ENCODE measurements around the gene ADAMTS8. TPM values are rescaled to one million over a fixed set of nuclear protein-coding genes. Genes with fewer than 3 reads are reported as not detected.
A peak's percentile ranks its signal among the peaks of the same experiment; 100 is the strongest.

ADAMTS8 gene
- total and polyA plus RNA-seq, 9 of the 15 experiments (the other 6 are each of a cell fraction or from before 2014, with no cell fraction given), result not detected

DNA sequence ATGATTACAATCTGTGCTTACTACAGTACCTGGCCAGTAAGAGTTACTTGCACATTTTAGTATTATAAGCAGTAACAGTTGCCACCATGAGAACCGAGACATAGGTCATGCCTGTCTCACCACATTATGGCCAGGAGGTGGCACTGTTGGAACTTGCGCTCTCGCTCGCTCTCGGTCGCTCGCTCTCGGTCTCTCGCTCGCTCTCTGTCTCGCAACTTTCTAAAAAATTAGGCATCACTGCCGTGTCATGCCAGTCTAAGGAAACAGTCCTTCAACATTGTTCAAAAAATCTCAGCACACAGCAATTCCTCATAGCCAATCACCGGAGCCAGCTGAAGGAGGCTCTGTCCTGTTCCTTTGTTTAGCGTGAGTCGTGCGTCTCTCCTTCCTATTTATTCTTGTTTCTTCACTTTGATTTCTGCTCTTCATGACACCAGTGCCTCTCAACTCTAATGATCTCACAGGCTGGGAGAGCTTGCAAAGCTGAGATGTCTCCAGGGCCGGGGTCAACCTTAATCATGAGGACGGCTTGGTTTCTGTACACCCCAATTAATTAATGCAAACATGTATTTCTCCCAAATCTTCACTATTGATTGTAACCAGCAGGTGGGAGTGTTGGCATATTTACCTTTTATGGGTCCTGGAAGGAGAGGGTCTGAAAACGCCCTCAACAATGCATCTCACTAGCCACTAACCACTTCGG is 6.3 kb upstream of the ADAMTS8 start (continued):
- TF ChIP-seq, protein P1, sequence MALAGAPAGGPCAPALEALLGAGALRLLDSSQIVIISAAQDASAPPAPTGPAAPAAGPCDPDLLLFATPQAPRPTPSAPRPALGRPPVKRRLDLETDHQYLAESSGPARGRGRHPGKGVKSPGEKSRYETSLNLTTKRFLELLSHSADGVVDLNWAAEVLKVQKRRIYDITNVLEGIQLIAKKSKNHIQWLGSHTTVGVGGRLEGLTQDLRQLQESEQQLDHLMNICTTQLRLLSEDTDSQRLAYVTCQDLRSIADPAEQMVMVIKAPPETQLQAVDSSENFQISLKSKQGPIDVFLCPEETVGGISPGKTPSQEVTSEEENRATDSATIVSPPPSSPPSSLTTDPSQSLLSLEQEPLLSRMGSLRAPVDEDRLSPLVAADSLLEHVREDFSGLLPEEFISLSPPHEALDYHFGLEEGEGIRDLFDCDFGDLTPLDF (CRISPR knock-in tag; IDR thresholded peaks at IDR 0.05), result no peak
- TF ChIP-seq GTF2F1 (IDR thresholded peaks at IDR 0.05; ENCODE audit: low read depth, low read length), result no peak
- TF ChIP-seq, protein P2, sequence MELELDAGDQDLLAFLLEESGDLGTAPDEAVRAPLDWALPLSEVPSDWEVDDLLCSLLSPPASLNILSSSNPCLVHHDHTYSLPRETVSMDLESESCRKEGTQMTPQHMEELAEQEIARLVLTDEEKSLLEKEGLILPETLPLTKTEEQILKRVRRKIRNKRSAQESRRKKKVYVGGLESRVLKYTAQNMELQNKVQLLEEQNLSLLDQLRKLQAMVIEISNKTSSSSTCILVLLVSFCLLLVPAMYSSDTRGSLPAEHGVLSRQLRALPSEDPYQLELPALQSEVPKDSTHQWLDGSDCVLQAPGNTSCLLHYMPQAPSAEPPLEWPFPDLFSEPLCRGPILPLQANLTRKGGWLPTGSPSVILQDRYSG (tag; conservative IDR thresholded peaks at IDR 0.05; ENCODE audit: low read depth), result no peak
- peak; percentile 82 for TF ChIP-seq PHF21A (IDR thresholded peaks at IDR 0.05; ENCODE audit: borderline replicate concordance, low read depth)
- TF ChIP-seq, protein P3, sequence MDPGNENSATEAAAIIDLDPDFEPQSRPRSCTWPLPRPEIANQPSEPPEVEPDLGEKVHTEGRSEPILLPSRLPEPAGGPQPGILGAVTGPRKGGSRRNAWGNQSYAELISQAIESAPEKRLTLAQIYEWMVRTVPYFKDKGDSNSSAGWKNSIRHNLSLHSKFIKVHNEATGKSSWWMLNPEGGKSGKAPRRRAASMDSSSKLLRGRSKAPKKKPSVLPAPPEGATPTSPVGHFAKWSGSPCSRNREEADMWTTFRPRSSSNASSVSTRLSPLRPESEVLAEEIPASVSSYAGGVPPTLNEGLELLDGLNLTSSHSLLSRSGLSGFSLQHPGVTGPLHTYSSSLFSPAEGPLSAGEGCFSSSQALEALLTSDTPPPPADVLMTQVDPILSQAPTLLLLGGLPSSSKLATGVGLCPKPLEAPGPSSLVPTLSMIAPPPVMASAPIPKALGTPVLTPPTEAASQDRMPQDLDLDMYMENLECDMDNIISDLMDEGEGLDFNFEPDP (CRISPR knock-in tag; IDR thresholded peaks at IDR 0.05), result no peak
- TF ChIP-seq TBP (optimal IDR thresholded peaks at IDR 0.05; ENCODE audit: low read depth, low read length), result peak; percentile 14
- 0 out of 2 replicates have a peak, but pooled peaks have one; percentile 29 for TF ChIP-seq NBN (IDR thresholded peaks at IDR 0.05; ENCODE audit: low read depth)
- TF ChIP-seq SIN3B (IDR thresholded peaks at IDR 0.05; ENCODE audit: low read depth), result no peak
- TF ChIP-seq DMBX1 (CRISPR knock-in tag; IDR thresholded peaks at IDR 0.05; ENCODE audit: borderline replicate concordance), result no peak
- no peak for TF ChIP-seq ZNF197 (CRISPR knock-in tag; IDR thresholded peaks at IDR 0.05; ENCODE audit: low read depth)
- TF ChIP-seq, protein P4, sequence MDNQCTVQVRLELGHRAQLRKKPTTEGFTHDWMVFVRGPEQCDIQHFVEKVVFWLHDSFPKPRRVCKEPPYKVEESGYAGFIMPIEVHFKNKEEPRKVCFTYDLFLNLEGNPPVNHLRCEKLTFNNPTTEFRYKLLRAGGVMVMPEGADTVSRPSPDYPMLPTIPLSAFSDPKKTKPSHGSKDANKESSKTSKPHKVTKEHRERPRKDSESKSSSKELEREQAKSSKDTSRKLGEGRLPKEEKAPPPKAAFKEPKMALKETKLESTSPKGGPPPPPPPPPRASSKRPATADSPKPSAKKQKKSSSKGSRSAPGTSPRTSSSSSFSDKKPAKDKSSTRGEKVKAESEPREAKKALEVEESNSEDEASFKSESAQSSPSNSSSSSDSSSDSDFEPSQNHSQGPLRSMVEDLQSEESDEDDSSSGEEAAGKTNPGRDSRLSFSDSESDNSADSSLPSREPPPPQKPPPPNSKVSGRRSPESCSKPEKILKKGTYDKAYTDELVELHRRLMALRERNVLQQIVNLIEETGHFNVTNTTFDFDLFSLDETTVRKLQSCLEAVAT (IDR thresholded peaks at IDR 0.05), result no peak
- TF ChIP-seq ZNF76 (CRISPR knock-in tag; IDR thresholded peaks at IDR 0.05; ENCODE audit: borderline replicate concordance), result no peak
- TF ChIP-seq TEAD4 (IDR thresholded peaks at IDR 0.05; ENCODE audit: low read length), result no peak
- no peak for TF ChIP-seq TEAD4 (CRISPR knock-in tag; IDR thresholded peaks at IDR 0.05; ENCODE audit: borderline replicate concordance)
- TF ChIP-seq BRF1 (IDR thresholded peaks at IDR 0.05; ENCODE audit: borderline replicate concordance, extremely low read depth, insufficient read length), result no peak
- TF ChIP-seq MEF2A (IDR thresholded peaks at IDR 0.05; ENCODE audit: control insufficient read depth, low read depth, low read length), result no peak
- TF ChIP-seq TCF7 (IDR thresholded peaks at IDR 0.05; ENCODE audit: borderline replicate concordance), result no peak
- no peak for TF ChIP-seq JUN (IDR thresholded peaks at IDR 0.05; ENCODE audit: borderline replicate concordance, low read depth, low read length)
- TF ChIP-seq JUN (CRISPR knock-in tag; IDR thresholded peaks at IDR 0.05; ENCODE audit: borderline replicate concordance), result no peak
- TF ChIP-seq, protein P5, sequence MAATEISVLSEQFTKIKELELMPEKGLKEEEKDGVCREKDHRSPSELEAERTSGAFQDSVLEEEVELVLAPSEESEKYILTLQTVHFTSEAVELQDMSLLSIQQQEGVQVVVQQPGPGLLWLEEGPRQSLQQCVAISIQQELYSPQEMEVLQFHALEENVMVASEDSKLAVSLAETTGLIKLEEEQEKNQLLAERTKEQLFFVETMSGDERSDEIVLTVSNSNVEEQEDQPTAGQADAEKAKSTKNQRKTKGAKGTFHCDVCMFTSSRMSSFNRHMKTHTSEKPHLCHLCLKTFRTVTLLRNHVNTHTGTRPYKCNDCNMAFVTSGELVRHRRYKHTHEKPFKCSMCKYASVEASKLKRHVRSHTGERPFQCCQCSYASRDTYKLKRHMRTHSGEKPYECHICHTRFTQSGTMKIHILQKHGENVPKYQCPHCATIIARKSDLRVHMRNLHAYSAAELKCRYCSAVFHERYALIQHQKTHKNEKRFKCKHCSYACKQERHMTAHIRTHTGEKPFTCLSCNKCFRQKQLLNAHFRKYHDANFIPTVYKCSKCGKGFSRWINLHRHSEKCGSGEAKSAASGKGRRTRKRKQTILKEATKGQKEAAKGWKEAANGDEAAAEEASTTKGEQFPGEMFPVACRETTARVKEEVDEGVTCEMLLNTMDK (IDR thresholded peaks at IDR 0.05; ENCODE audit: borderline replicate concordance, insufficient read depth, low read depth, low read length, poor library complexity, severe bottlenecking), result no peak
- no peak for TF ChIP-seq BCL6 (CRISPR knock-in tag; IDR thresholded peaks at IDR 0.05)
